ENCODE data around the gene NTM. TPM values are rescaled to one million over a fixed set of nuclear protein-coding genes. Genes with fewer than 3 reads are reported as not detected.
A peak's percentile ranks its signal among the peaks of the same experiment; 100 is the strongest.

Gene NTM
- total RNA-seq, 1 experiment from 2014 or later, result 9.9 TPM

DNA sequence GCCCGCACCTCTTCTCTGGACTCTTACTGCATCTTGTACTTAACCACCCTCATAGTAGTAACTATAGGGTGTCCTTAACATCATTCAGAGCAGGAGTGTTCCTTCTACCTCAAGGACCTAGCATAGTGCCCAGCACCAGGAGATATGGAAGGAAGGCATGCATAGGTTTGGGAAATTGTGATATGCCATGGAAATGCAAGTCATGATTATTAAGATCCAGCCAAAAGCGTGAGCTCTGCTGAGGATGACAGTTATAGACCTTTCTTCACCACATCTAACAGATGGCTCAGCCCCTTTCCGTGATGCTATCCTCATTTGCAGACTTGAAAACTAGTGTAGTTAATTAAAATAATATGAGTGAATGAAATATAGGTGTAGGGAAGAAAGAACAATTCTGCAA, 746.1 kb downstream of the NTM start:
- no peak overlapping the region for H3K27ac ChIP-seq (ENCODE audit: insufficient read length, low read depth, low read length)
- WGBS (ENCODE audit: extremely low coverage, insufficient read length, low lambda C conversion rate), result no CpG with 5 or more reads among the region's 3 CpGs
- H3K4me1 Mint-ChIP-seq, result peaks cover 80 to 85% of the 10 kb centered on the region in 2 experiments

More for the DNA sequence above, 746.1 kb downstream of the NTM start:
- Histone ChIP-seq H3K4me2 (ENCODE audit: insufficient read depth, insufficient read length, low read length) (no peak overlapping the region), H3K14ac (ENCODE audit: insufficient read depth, low read length) (no peak overlapping the region), H4K5ac (ENCODE audit: insufficient read length, low read depth, low read length) (no peak overlapping the region), H3K56ac (ENCODE audit: insufficient read length, low read depth, low read length) (no peak overlapping the region), H3K79me1 (ENCODE audit: insufficient read depth, low read depth, low read length, poor library complexity, severe bottlenecking) (no peaks in the 10 kb centered on the region), H4K91ac (ENCODE audit: insufficient read length, low read depth, low read length) (no peak overlapping the region), H2AK5ac (ENCODE audit: insufficient read length, low read length) (no peak overlapping the region), H2BK5ac (ENCODE audit: insufficient read length, low read length) (no peak overlapping the region), H4K8ac (replicated peaks; ENCODE audit: insufficient read length, low read depth, low read length) (no peak overlapping the region), H3K4ac (ENCODE audit: low read depth, low read length) (no peak overlapping the region), H3K23me2 (ENCODE audit: insufficient read length, low read depth, low read length, poor library complexity, severe bottlenecking) (no peaks in the 10 kb centered on the region), H3K9me3 (ENCODE audit: control insufficient read depth, low read depth, low read length) (no peaks in the 10 kb centered on the region), H2BK20ac (ENCODE audit: low read depth, low read length, poor library complexity, severe bottlenecking) (no peak overlapping the region), H3K79me2 (ENCODE audit: insufficient read depth, low read length) (0 out of 2 replicates have a peak, but pooled peaks cover 3% of the 10 kb centered on the region), H2BK15ac (ENCODE audit: low read depth, low read length) (no peak overlapping the region; the same call in 1 of the 2 replicates), H3K4me1 (ENCODE audit: insufficient read depth, low read length) (peaks cover 10% of the 10 kb centered on the region; the same call in 1 of the 2 replicates), H3K23ac (ENCODE audit: insufficient read length, low read depth, low read length) (no peak overlapping the region), H3T11ph (ENCODE audit: low read length) (no peak overlapping the region), H2BK12ac (ENCODE audit: insufficient read length, low read depth, low read length) (no peak overlapping the region), H3K9ac (ENCODE audit: extremely low read depth, insufficient read length, low read length) (no peak overlapping the region), H3K27me3 (ENCODE audit: insufficient read depth, low read length) (no peaks in the 10 kb centered on the region), H2AFZ (ENCODE audit: low read length) (no peak overlapping the region), H4K20me1 (ENCODE audit: control insufficient read depth, insufficient read depth, insufficient read length) (no peaks in the 10 kb centered on the region), H2BK120ac (ENCODE audit: low read depth, low read length, poor library complexity, severe bottlenecking) (no peak overlapping the region), H3K18ac (ENCODE audit: insufficient read length, low read depth, low read length) (no peak overlapping the region)
- TF ChIP-seq, protein P1, sequence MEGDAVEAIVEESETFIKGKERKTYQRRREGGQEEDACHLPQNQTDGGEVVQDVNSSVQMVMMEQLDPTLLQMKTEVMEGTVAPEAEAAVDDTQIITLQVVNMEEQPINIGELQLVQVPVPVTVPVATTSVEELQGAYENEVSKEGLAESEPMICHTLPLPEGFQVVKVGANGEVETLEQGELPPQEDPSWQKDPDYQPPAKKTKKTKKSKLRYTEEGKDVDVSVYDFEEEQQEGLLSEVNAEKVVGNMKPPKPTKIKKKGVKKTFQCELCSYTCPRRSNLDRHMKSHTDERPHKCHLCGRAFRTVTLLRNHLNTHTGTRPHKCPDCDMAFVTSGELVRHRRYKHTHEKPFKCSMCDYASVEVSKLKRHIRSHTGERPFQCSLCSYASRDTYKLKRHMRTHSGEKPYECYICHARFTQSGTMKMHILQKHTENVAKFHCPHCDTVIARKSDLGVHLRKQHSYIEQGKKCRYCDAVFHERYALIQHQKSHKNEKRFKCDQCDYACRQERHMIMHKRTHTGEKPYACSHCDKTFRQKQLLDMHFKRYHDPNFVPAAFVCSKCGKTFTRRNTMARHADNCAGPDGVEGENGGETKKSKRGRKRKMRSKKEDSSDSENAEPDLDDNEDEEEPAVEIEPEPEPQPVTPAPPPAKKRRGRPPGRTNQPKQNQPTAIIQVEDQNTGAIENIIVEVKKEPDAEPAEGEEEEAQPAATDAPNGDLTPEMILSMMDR (conservative IDR thresholded peaks at IDR 0.05), result no peak
- Mint-ChIP-seq H3K4me3 (no peak overlapping the region), H3K27ac (peak overlapping the region in 1 of 3 experiments; percentile 93; a peak in 1 of 7 replicates), H3K36me3 (ENCODE audit: insufficient read depth in 1 of 3, low read depth in 3 of 3) (no peaks in the 10 kb centered on the region; a peak in 1 of 7 replicates), H3K9me3 (no peaks in the 10 kb centered on the region; a peak in 1 of 5 replicates), H3K27me3 (ENCODE audit: low read depth) (no peaks in the 10 kb centered on the region; the same call in 1 of the 2 replicates)
- no peak for DNase-seq
